Heart left ventricle (tissue), 11 donors: Measurements from ENCODE around the gene NPAS1. TPM values are rescaled to one million over a fixed set of nuclear protein-coding genes. Genes with fewer than 3 reads are reported as not detected.

Source experiments
- polyA plus RNA-seq, 2 donors: library from polyadenylated mRNA; stranded (reverse); fragments of 200-250 nt; gene quantifications; one replicate each; pipeline ENCODE4 v1.2.3, GENCODE V29; 2013
- total RNA-seq, 9 donors: library from RNA; depleted of rRNA in 2 of 9; stranded (reverse); fragments of >200 nt in 2 of 9; fragmentation: NEBNext Ultra II Directional in 3 of 9; extraction: Animal tissue kit (Norgen Biotek cat#: 25700) in 3 of 9; gene quantifications; one replicate each; pipeline versions ENCODE4 v1.1.0 to v1.2.4, GENCODE V29; 2016 to 2023
- donor health status: ischemic (EF 13 %, LVEDD 7.1; RV severe dilation, severe dysfunction).
- donor health status: healthy with polysubstance abuse.
- donor health status: DM: no; HTN: yes; CAD: no.
- donor health status: DM: no; HTN: no; CAD: no.
- donor health status: ischemic (EF 25% LVEDD 5.7; RV mildly dilated, moderate dysfunction).
- donor health status: healthy.
- donor health status: DM: yes; HTN: yes; CAD: no.
- donor health status: PGD.
- donor health status: nonischemic (EF 23%, LVEDD 6.1; RV moderate dilation, normal function).

NPAS1 gene
- total and polyA plus RNA-seq, 11 donors, result 0.16 to 1.3 (median 0.69) TPM; not detected in 1

Other genes starting within 250 kb of the NPAS1 start
- gene SLC1A5, start 231.2 kb upstream of the NPAS1 start, total RNA-seq, result 10 to 100 TPM in 4 of 9 donors, 1 to 10 TPM in 5; 3.7 to 22.4 (median 8.9) TPM
- gene SLC1A5, start 231.2 kb upstream of the NPAS1 start, polyA plus RNA-seq, result 10 to 100 TPM in 1 of 2 donors, 1 to 10 TPM in 1; 3.8 to 21.5 TPM
- 100 to 1,000 TPM in 2 of 9 donors, 10 to 100 TPM in 7; 75.3 to 148 (median 84.5) TPM for gene AP2S1, start 169.0 kb upstream of the NPAS1 start, total RNA-seq
- 100 to 1,000 TPM in 1 of 2 donors, 10 to 100 TPM in 1; 85.8 to 166 TPM for gene AP2S1, start 169.0 kb upstream of the NPAS1 start, polyA plus RNA-seq
- 10 to 100 TPM; 59.5 to 91.0 (median 77.2) TPM for gene ARHGAP35, start 158.8 kb upstream of the NPAS1 start, total RNA-seq
- gene ARHGAP35, start 158.8 kb upstream of the NPAS1 start, polyA plus RNA-seq, result 10 to 100 TPM; 34.8 to 68.1 TPM
- 10 to 100 TPM; 21.7 to 58.0 (median 24.5) TPM for gene TMEM160, start 28.8 kb downstream of the NPAS1 start, total RNA-seq
- gene TMEM160, start 28.8 kb downstream of the NPAS1 start, polyA plus RNA-seq, result 10 to 100 TPM; 10.5 to 21.7 TPM
- 10 to 100 TPM; 16.5 to 35.0 (median 24.7) TPM for gene ZC3H4, start 93.9 kb downstream of the NPAS1 start, total RNA-seq
- 10 to 100 TPM in 1 of 2 donors, 1 to 10 TPM in 1; 9.6 to 10.4 TPM for gene ZC3H4, start 93.9 kb downstream of the NPAS1 start, polyA plus RNA-seq
- 10 to 100 TPM; 30.5 to 58.7 (median 49.7) TPM for gene SAE1, start 111.0 kb downstream of the NPAS1 start, total RNA-seq
- 10 to 100 TPM; 15.7 to 84.1 TPM for gene SAE1, start 111.0 kb downstream of the NPAS1 start, polyA plus RNA-seq
- 1 to 10 TPM; 1.9 to 5.4 (median 4.6) TPM for gene BBC3, start 211.4 kb downstream of the NPAS1 start, total RNA-seq
- gene BBC3, start 211.4 kb downstream of the NPAS1 start, polyA plus RNA-seq, result 1 to 10 TPM; 3.8 to 5.0 TPM
- 10 to 100 TPM in 8 of 9 donors, 1 to 10 TPM in 1; 6.7 to 23.8 (median 14.9) TPM for gene CCDC9, start 236.7 kb downstream of the NPAS1 start, total RNA-seq
- gene CCDC9, start 236.7 kb downstream of the NPAS1 start, polyA plus RNA-seq, result 10 to 100 TPM; 29.5 to 33.3 TPM